Measurements from ENCODE around the gene ROR2. TPM values are rescaled to one million over a fixed set of nuclear protein-coding genes. Genes with fewer than 3 reads are reported as not detected.

The ROR2 gene
- total and polyA plus RNA-seq, 4 donors, result 2.7 to 32.3 (median 9.2) TPM

GRCh38 chr9:91657501-91657900 lies 292.5 kb downstream of the ROR2 start:
- no peak overlapping the region for H3K9ac ChIP-seq (ENCODE audit: insufficient read depth in 1 of 2, low read length in 2 of 2)
- H3K27me3 ChIP-seq (ENCODE audit: control insufficient read depth in 3 of 3, insufficient read depth in 3 of 3, low read length in 2 of 3), result no peaks in the 10 kb centered on the region
- H3K4me3 ChIP-seq, result no peak overlapping the region
- no peak for DNase-seq
- no peak for ATAC-seq (ENCODE audit: insufficient read depth, low FRiP score)
- peaks cover 0 to 12% (median 6%) of the 10 kb centered on the region in 5 donors for H3K4me1 ChIP-seq (ENCODE audit: control insufficient read depth in 5 of 5, insufficient read depth in 5 of 5, low read length in 5 of 5)
- TF ChIP-seq CTCF (IDR thresholded peaks at IDR 0.05; ENCODE audit: control extremely low read depth, extremely low read depth), result no peak
- WGBS, 2 donors, result 87 to 89% methylated on average over 3 of the region's 3 CpGs
- no peaks in the 10 kb centered on the region for H3K9me3 ChIP-seq (ENCODE audit: control insufficient read depth in 4 of 4, insufficient read depth in 3 of 4, low read length in 3 of 4)
- H3K36me3 ChIP-seq (ENCODE audit: control insufficient read depth in 4 of 4, insufficient read depth in 4 of 4, low read length in 4 of 4), result no peaks in the 10 kb centered on the region
- H3K27ac ChIP-seq (ENCODE audit: low read depth in 1 of 2, low read length in 1 of 2), result no peak overlapping the region

- H3K9me3 ChIP-seq (ENCODE audit: control insufficient read depth in 4 of 4, insufficient read depth in 3 of 4, low read length in 3 of 4), result no peaks in the 10 kb centered on the region
- peaks cover 0 to 12% (median 4%) of the 10 kb centered on the region in 5 donors for H3K4me1 ChIP-seq (ENCODE audit: control insufficient read depth in 5 of 5, insufficient read depth in 5 of 5, low read length in 5 of 5)
- no peaks in the 10 kb centered on the region for H3K27me3 ChIP-seq (ENCODE audit: control insufficient read depth in 3 of 3, insufficient read depth in 3 of 3, low read length in 2 of 3)
- H3K9ac ChIP-seq (ENCODE audit: insufficient read depth in 1 of 2, low read length in 2 of 2), result no peak overlapping the region
- H3K27ac ChIP-seq (ENCODE audit: low read depth in 1 of 2, low read length in 1 of 2), result no peak overlapping the region
- 73 to 84% methylated on average over 4 of the region's 4 CpGs for WGBS, 2 donors
- H3K4me3 ChIP-seq, result no peak overlapping the region
- no peak for ATAC-seq (ENCODE audit: insufficient read depth, low FRiP score)
- peak in 1 of 3 donors; percentile 38 for DNase-seq
- no peak for TF ChIP-seq CTCF (IDR thresholded peaks at IDR 0.05; ENCODE audit: control extremely low read depth, extremely low read depth)
- H3K36me3 ChIP-seq (ENCODE audit: control insufficient read depth in 4 of 4, insufficient read depth in 4 of 4, low read length in 4 of 4), result no peaks in the 10 kb centered on the region
These were observed 294.4 kb downstream of the ROR2 start for GRCh38 chr9:91655658-91656057.

- Histone ChIP-seq H3K27ac (ENCODE audit: low read depth in 1 of 2, low read length in 1 of 2) (no peak overlapping the region), H3K27me3 (ENCODE audit: control insufficient read depth in 3 of 3, insufficient read depth in 3 of 3, low read length in 2 of 3) (no peaks in the 10 kb centered on the region)
- DNase-seq, result no peak
These were observed 294.8 kb downstream of the ROR2 start for GRCh38 chr9:91655215-91655614.

More at GRCh38 chr9:91655215-91655614, 294.8 kb downstream of the ROR2 start:
- WGBS, 2 donors, result 72 to 81% methylated on average over 6 of the region's 6 CpGs
- peaks cover 0 to 7% (median 4%) of the 10 kb centered on the region in 5 donors for H3K4me1 ChIP-seq (ENCODE audit: control insufficient read depth in 5 of 5, insufficient read depth in 5 of 5, low read length in 5 of 5)
- no peaks in the 10 kb centered on the region for H3K36me3 ChIP-seq (ENCODE audit: control insufficient read depth in 4 of 4, insufficient read depth in 4 of 4, low read length in 4 of 4)
- no peak overlapping the region for H3K4me3 ChIP-seq
- no peaks in the 10 kb centered on the region for H3K9me3 ChIP-seq (ENCODE audit: control insufficient read depth in 4 of 4, insufficient read depth in 3 of 4, low read length in 3 of 4)
- H3K9ac ChIP-seq (ENCODE audit: insufficient read depth in 1 of 2, low read length in 2 of 2), result no peak overlapping the region
- ATAC-seq (ENCODE audit: insufficient read depth, low FRiP score), result no peak
- no peak for TF ChIP-seq CTCF (IDR thresholded peaks at IDR 0.05; ENCODE audit: control extremely low read depth, extremely low read depth)

Data from lung (tissue), 12 donors.